ENCODE data around the gene C5orf34.
"Not testable (repeated sequence)": the region's sequence is repeated elsewhere in the genome, so short reads cannot be mapped to it uniquely, and the experiment has no call there.

C5orf34 gene, protein sequence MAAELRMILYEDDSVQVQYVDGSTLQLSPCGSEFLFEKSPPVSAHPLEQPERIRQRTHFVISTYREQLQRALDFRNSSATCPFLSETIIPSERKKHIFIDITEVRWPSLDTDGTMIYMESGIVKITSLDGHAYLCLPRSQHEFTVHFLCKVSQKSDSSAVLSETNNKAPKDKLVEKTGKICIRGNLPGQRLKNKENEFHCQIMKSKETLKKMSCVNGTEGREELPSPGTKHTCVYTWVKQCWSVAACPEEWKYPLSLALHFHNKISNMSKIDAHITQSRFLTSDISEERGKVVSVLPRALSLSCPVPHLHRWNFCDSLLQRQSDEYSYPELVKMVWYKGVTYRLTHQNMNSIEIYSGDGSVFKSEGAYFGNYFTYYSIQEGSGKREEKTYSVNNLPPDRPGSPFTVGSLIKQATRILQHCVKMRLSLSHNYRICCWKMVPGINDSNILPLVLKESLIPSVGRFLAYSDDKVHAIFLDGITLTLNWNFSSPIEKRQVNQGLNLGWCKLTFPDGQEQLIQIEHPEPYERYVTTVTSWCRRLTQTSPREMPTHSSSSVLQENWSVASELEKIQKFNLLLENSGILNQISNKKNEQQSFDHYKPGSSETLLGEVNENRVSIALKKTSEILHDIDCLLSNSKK

DNA sequence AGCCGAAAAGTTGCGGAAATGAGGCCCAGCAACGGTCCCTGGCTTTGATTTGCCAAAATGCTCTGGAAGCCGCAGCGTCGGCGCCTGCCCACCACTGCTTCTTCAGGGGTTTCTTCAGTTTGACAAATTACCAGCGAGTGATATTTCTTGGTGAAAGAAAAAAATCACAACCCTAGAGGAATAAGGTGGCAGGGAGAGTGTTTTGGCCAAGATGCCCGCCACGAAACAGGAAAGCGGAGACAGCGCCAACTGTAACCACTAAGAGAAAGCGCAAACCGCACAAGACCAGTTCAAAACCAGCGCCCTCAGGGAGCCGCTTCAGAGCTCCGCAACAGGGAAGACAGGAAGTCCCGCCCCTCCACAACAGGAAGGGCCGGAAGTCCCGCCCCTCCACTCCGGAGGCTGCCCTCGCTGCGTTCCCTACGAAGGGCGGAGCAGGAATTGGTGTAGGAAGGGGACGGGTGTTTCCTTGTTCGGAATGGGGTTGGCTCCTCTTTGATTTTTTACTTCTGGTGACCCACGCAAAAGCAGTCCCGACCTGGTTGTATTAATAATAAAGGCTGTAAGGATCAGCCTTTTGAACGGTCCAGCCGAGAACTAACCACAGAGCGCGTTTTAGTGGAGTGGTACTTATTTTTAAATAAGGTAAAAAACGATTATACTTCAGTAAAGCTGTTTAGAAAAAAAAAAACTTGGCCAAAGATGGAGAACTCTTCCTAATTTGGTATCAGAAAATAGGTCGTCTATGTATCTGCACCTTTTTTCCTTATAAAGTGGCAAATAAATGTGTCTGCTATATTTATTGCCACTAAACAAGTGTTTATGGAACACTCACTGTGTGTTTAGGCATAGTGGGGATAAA lies at the start of gene C5orf34:
Gene C5orf34, minus strand, starts transcription at position 333 of the 862 bp plus-strand sequence. CDS start 5,809 bp downstream, outside the sequence.
- peak; percentile 98 for DNase-seq

DNA sequence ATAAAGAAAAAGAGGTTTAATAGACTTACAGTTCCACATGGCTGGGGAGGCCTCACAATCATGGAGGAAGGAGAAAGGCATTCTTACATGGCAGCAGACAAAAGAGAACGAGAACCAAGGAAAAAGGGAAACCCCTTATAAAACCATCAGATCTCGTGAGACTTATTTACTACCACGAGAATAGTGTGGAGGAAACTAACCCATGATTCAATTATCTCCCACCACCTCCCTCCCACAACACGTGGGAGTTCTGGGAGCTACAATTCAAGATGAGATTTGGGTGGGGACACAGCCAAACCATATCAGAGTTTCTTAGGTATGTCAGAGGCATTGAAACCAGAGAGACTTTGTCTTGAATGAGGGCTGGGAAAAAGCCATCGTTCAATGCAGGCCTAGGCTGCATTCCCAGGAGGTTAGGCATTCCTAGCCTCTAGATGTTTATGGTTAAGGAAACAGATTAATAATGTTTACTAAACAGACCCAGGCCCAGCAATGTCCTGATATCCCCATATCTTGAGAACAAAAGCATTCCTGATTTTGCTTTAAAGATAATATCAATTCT lies 49.4 kb upstream of the C5orf34 start:
- no peak for DNase-seq

DNA sequence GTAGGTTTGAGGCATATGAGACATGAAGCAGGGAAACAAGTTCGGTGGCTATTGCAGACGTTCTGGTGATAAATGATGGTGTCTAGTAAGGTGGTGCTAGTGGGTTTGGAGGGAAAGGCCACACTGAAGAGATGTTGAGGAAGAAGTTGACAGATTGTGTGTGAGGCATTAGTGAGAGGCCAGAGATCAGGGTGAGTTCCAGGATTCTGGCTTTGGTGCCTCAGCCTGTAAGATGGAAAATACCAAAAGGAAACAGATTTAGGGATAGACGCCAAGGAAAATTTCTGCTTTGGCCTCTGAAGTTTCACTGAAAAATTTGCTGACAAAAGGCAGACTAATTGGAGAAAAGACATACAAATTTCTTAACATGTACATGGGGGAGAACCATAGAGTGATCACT lies 48.4 kb upstream of the C5orf34 start:
- no peak for DNase-seq

DNA sequence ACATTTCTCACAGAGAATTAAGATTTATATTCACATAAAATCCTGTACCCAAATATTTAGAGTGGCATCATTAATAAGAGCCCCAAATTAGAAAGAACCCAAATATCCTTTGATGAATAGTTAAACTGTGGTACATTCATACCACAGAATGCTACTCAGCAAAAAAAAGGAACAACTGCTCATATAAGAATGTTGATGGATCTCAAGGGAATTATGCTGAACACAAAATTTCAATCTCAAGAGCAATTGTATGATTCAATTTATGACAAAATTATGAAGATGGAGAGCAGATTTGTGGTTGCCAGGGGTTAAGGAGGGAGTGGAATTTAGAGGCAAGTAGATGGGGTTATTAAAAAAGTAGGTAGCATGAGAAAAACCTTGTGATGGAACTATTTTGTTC lies 46.4 kb upstream of the C5orf34 start:
- DNase-seq = no peak

DNA sequence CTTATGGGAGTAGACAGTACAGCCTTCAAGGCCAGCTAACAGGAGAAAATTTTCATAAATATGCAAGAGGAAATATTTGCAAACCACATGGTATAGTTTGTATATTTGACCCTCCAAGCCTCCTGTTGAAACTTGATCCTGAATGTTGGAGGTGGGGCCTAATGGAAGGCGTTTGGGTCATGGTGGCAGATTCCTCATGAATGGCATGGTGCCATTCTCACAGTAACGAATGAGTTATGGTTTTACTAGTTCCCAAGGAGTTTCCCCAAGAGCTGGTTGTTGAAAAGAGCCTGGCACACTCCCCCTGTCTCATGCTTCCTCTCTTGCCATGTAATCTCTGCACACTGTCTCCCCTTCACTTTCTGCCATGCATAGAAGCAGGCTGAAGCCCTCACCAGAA lies 45.2 kb upstream of the C5orf34 start:
- no peak for DNase-seq

DNA sequence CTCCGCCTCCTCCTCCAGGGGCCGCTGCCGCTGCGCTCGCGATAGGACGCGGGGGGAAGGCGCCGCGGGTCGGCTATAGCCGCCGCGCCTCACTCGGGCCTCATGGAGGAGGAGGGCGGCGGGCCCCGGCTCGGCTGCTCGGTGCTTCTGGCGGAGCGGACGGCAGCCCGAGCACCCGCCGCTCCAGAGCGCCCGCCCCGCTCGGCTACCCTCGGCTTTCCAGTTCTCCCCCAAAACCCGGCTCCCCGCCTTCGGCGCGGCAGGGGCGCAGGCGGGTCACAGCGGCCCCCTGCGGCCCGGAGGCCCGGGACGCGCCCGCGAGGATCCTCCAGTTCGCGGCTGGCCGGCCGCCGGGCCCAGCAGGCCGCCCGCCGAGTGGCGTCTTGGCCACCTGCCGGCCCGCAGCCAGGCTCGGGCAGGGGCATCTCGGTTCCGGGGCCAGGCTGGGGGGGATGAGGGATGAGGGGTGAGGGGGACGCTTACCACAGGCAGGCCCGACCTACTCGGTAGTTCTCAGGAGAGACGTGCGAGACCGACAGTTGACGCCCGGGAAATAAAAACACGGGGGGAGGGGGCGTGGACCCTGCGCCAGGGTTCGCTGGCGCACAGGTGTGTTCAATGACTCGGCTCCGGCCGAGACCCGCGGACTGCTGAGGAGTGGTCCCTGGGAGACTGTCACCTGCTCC lies 42.1 kb upstream of the C5orf34 start, which contains the start of gene PAIP1:
Gene PAIP1, minus strand, starts transcription at position 221 of the 686 bp plus-strand sequence. CDS start 231 bp downstream, outside the sequence.
- DNase-seq = peak; percentile 94

DNA sequence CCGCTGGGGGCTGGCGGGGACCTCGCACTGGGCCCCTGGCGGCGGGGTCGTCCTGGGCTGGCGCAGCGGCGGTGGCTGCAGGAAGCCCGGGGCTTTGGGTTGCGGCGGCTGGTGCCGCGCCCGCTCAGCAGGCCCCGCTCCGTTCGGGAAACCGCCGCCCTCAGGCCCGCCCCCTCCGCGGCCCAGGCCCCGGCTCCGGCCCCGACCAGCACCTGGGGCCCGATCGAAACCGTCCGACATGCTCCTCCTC lies 41.6 kb upstream of the C5orf34 start:
- not testable (repeated sequence) for DNase-seq

DNA sequence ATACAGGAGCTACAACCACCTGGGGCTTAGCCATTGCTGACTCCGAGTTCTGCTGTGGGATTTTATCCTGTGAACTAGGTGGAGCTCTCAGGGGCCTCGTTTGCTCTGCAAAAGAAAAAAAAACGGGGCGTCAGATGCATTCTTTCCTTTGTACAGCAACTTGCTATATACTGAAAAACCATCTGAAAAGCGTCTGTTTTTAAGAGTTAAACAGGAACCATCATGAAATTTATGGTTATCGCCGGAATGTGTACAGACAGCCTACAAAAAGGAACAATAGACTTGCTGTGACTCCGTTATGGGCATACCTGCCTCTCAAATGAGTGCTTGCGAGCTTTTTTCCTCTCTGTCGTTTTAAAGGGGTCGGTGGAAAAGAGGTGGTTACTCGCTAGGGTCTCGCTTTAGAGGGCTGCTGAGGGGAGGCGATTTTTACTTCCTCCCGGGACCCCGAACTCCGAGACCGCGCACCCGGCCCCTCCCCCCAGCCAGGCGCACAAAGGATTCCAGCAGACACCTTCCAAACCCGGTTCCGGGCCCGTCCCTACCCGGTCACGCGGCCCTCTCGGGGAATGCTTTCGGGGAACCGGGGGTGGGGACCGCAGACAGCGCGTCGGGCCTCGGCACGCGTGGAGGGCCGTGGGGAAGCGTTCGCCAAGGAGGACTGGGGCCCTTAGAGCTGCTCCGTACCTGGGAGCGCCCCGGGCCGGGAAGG lies 41.1 kb upstream of the C5orf34 start:
- peak; percentile 83 for DNase-seq

DNA sequence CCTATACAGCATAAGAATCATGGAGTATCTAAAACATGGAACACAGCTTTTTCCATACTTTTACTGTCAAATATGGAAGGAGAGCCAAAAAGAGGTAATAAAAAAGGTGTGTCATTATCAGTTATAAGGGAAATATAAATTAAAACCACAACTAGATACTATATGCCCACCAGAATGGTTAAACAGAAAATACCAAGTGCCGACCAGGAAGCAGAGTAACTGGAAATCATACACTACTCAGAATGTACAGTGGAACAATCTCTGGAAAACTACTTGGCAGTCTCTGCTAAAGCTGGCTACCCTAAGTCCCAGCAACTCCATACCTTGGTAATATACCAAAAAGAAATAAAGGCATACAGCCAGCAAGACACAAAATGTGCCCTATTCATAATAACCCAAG lies 39.5 kb upstream of the C5orf34 start:
- DNase-seq = no peak

DNA sequence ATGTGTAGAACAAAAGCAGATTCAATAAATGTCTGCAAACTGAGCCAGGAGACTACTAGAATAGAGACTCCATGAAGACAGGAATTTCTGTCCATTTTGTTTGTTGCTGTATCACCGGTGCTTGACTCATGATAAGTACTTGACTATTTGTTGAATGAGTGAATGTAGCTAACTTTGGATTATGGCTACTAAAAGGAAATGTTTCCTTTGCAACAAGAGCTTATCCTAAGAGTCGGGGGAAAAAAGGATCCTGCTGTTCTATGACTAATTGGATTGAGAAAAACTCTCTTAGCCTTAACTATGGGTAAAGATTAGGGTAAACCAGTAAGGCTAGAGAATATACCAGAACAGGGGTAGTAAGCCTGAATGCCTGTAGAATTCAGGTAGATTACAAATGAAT lies 38.4 kb upstream of the C5orf34 start:
- no peak for DNase-seq

DNA sequence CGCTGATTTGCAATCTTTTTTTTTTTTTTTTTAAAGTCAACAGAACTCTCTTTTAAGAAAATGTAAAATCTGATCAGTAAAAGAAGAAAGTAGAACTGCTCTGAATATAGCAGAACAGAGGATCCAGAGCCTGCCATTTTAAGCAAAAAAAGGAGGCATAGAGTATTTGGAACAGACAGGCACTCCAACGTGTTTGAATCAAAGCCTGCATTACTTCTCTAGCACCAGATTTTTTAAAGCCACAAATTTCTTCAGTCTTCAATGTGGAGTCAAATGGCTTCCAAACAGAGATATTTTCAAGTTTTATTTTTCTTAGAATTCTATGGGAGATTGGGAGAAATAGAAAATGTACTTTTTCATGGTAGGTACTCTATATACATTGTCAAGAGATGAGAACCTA lies 36.8 kb upstream of the C5orf34 start:
- no peak for DNase-seq

DNA sequence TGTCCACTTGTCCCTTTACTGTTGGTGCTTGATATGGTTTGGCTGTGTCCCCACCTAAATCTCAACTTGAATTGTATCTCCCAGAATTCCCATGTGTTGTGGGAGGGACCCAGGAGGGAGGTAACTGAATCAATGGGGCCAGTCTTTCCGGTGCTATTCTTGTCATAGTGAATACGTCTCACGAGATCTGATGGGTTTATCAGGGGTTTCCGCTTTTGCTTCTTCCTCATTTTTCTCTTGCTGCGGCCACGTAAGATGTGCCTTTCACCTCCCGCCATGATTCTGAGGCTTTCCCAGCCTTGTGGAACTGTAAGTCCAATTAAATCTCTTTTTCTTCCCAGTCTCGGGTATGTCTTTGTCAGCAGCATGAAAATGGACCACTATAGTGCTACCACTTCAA lies 34.3 kb upstream of the C5orf34 start:
- not testable (repeated sequence) for DNase-seq

DNA sequence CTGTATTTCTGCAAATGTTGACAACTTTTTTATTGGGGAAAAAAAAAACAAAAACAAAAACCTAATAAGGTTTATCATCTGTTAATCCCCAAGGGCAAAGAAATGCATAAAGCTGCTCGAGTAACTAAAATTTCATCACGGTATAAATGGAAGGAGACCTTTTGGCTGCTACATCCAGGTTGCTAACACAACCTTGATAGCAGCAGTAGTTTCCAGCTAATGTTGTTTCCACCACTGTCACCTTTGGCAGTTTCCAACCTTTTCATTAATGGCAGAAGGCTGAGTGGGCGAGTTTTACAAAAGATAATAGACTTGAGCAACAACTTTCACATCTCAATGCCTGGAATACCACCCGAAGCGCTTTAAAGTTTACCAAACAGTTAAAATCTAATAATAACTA lies 33.4 kb upstream of the C5orf34 start:
- no peak for DNase-seq

DNA sequence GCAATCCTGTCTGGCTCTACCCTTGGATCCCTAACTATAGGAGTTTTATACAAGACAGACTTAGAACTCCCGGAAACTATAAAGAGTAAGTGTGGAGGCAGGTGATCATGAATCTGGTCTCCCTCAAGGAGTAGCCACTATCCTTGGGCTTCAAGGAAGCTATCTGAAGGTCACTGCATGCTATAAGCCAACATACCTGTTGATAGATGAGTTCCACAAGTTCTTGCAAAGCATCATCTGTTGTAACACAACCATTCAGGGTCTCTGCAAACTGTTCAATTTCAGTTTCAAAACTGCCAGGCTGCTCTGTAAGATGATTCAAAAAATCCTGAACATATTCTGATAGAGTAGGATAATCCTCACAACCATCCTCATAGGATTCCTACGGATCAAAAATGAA lies 32.6 kb upstream of the C5orf34 start:
- no peak for DNase-seq

DNA sequence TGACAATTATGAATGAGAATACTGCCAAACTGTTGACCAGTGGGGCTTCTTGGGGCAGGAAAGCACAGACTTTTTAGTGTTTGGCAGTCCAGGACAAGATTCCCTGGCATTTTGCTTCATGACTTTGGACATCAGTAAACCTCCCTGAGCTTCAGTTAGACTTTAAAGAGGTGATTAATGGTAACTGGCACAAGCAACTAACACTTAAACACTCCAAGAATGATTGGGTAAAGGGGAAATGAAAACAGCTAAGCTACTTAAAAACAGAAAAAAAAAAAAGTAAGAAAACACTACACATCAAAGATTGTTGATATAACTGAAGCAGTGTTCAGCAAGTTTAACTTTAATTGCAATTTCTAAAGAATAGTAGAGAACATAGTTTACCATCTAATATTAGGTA lies 28.5 kb upstream of the C5orf34 start:
- no peak for DNase-seq

DNA sequence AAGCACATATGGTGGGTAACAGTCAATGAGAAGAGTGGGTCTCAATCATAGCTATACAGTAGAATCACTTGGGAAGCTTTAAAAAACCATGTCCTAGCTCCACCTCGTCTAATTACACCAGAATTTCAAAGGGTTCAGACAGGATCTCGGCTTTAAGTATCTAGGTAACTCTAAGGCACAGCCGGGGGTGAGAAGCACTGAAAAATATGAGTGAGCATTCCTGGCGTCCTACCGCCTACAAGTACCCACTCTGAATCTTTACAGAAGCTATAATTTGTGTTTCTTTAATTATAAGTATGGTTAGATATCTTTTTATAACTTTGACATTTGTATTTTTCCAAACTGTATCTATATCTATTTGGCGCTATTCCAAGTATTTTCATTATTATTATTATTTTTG lies 25.8 kb upstream of the C5orf34 start:
- no peak for DNase-seq

DNA sequence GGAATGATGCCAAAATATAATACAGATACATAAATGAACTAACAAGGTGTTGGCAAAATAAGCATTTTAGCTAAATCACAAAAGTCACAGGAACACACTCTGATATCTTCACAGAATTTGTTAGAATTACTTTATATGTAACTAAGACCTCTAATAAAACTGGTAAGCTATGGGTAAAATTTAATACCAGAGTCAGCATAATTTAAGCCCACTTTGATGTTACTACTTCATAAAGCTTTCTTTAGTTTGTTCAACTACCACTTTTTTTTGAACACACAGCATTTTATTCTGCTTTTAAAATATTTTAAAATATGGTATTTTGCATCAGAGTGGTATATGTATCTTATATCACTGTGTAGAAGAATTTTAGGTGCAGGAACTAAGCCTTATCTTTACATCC lies 22.0 kb upstream of the C5orf34 start:
- no peak for DNase-seq

DNA sequence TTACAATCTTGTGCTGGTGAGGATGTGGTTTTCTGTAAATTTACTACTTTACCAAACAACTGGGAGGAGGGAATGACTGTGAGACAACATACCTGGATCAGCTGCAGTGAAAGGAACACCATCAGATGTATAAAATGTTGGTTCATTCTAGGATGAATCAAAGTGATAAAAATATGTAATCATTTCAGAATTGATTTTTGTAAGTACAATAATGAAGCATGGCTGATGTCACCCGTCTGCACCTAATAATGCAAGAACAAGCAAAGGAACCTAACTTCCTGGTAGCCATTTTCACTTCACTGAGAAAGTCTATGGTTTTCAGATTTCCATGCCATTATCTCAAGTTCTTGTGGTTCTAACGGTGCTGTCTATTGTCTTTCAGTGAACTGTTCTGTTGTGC lies 18.7 kb upstream of the C5orf34 start:
- DNase-seq = no peak

DNA sequence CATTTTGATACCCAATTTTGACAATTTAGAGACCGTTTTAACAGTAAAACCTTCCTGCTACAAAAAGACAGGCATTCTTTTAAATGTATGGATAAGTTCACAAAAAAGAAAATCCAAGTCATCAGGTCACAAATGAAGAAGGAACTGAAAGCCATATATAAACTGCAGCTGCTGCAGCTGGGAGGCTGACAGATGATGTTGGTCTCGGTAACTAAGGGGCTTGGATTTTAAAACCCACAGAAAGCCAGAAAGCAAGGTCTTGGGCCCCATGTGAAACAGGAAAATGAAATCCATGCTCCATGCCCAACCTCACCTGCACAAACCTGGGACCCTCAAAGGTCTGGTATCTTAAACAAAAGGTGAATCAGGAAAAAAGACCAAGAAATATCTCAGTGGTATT lies 15.7 kb upstream of the C5orf34 start:
- no peak for DNase-seq

DNA sequence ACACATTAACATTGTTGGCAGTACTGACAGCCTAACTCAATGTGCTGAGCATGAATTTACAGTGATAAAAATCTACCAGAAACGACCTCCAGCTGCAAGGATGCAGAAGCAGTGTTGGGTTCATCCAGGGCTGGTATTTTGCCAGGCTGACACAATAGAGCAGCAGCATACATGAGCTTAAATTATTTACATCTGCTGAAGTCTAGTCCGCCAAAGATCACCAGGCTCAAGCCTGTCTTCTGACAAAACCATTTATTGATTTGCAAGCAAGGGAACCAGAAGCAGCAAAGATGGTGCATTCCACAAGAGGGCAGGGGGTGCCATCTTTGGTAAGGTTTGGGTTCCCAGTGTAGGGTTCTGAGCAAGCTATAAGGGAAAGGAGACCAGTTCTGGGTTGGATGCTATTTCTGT lies 8.7 kb upstream of the C5orf34 start:
- DNase-seq = no peak

DNA sequence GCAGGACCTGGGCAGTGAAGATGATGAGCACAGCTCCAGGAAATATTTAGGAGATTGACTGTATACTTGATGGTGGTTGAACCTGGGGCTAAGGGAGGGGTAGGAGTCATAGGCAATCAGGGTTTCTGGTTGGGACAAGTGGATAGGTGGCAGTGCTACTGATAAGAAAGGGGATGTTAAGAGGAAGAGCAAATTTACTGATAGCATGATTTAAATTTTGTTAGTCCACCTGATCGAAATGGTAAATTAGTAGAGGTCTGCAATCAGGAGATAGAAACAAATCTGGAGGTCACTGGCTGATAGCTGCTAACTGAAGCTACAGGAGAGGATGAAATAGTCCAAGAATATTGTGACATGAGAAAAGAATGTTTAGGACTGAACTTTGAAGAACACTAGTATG lies 5.7 kb upstream of the C5orf34 start:
- DNase-seq = no peak

DNA sequence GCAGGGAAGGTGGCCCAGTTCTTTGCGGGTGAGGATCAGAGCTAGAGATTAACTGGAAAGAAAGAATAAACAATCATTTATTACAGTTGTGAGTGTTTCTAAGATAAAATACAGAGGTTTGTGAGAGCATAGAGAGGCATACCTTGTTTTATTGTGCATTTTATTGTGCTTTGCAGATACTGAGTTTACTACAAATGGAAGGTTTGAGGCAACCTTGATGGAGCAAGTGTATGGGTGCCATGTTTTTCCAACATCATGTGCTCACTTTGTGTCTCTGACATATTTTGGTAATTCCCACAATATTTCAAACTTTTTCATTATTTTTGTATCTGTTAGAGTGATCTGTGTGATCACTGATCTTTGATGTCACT lies 715 bp upstream of the C5orf34 start:
- no peak for DNase-seq

Measured in activated effector memory CD4-positive, alpha-beta T cell treated with anti-CD3 and anti-CD28 coated beads, Interleukin-2, amount 50 U/mL, for 16 hours (primary cell).